CD4-positive, alpha-beta memory T cell (primary cell): Measurements from ENCODE around the gene PIK3R5. TPM values are rescaled to one million over a fixed set of nuclear protein-coding genes. Genes with fewer than 3 reads are reported as not detected.

Experiments used
- CTCF ChIA-PET: fragments of 350-600 bp; sonication (Branson Sonifier 250); formaldehyde crosslinking; loops from one replicate; lab custom pipeline; 2021; ENCODE audit warnings: inconsistent platforms; ENCODE audit not compliant: partially characterized antibody; lab: Charles Lee
- POLR2A ChIA-PET: fragments of 350-600 bp; sonication (Branson Sonifier 250); formaldehyde crosslinking; loops from one replicate; lab custom pipeline; 2021; ENCODE audit not compliant: partially characterized antibody; lab: Charles Lee
- DNase-seq, 5 donors: peaks; one replicate each; pipeline versions ENCODE4 v3.0.0 to v3.0.0-alpha.2; 2020 to 2022; ENCODE audit warnings: mixed read lengths in 1 of 5
- H3K27ac ChIP-seq: one replicate; pipeline ENCODE4 v1.7.0; 2013; ENCODE audit warnings: low read depth, low read length
- H3K27me3 ChIP-seq: 2 replicates; pipeline ENCODE4 v1.7.0; 2013; ENCODE audit warnings: mild to moderate bottlenecking, low read length, moderate library complexity; ENCODE audit not compliant: insufficient read depth
- H3K36me3 ChIP-seq: 2 replicates; pipeline ENCODE4 v1.7.0; 2013; ENCODE audit warnings: mild to moderate bottlenecking, low read length, moderate library complexity; ENCODE audit not compliant: insufficient read depth
- H3K4me1 ChIP-seq: 2 replicates; pipeline ENCODE4 v1.7.0; 2013; ENCODE audit warnings: mild to moderate bottlenecking, low read length, moderate library complexity; ENCODE audit not compliant: insufficient read depth
- H3K4me3 ChIP-seq, 2 donors: one replicate each; pipeline ENCODE4 v1.7.0; 2013; ENCODE audit warnings: low read length in 2 of 2, mild to moderate bottlenecking in 1 of 2
- H3K9me3 ChIP-seq, 2 donors: one replicate each; pipeline ENCODE4 v1.7.0; 2013; ENCODE audit warnings: low read length in 2 of 2, control low read depth in 1 of 2; ENCODE audit not compliant: control insufficient read depth in 1 of 2
- H3K27ac Mint-ChIP-seq, 7 donors: one replicate each; pipeline ENCODE4 v1.8.0; 2020 to 2021; ENCODE audit warnings: mixed read lengths in 7 of 7, mild to moderate bottlenecking in 6 of 7, inconsistent platforms in 3 of 7, moderate library complexity in 3 of 7
- H3K27me3 Mint-ChIP-seq, 2 donors: one replicate each; pipeline ENCODE4 v1.8.0; 2020 to 2021; ENCODE audit warnings: mixed read lengths in 2 of 2
- H3K36me3 Mint-ChIP-seq, 2 donors: one replicate each; pipeline ENCODE4 v1.8.0; 2020 to 2021; ENCODE audit warnings: mixed read lengths in 2 of 2, inconsistent platforms in 1 of 2, mild to moderate bottlenecking in 1 of 2
- H3K4me1 Mint-ChIP-seq, 4 donors: one replicate each; pipeline ENCODE4 v1.8.0; 2020 to 2021; ENCODE audit warnings: mixed read lengths in 4 of 4, mild to moderate bottlenecking in 1 of 4
- H3K4me3 Mint-ChIP-seq, 8 donors: one replicate each; pipeline ENCODE4 v1.8.0; 2020 to 2021; ENCODE audit warnings: mixed read lengths in 8 of 8, mild to moderate bottlenecking in 7 of 8, moderate library complexity in 6 of 8, inconsistent platforms in 3 of 8
- H3K9me3 Mint-ChIP-seq, 8 donors: one replicate each; pipeline ENCODE4 v1.8.0; 2020 to 2021; ENCODE audit warnings: mixed read lengths in 8 of 8, mild to moderate bottlenecking in 5 of 8, inconsistent platforms in 3 of 8, moderate library complexity in 1 of 8
- intact Hi-C: fragments of 100-400 bp; cut with micrococcal nuclease; formaldehyde crosslinking; loops from one replicate; pipeline ENCODE4 v1.15.1; 2023
- polyA plus RNA-seq, 2 donors: library from polyadenylated mRNA; unstranded; fragments of 300-500 nt; fragmentation: Illumina TruSeq; gene quantifications; one replicate each; pipeline ENCODE4 v1.2.3, GENCODE V29; 2021
- total RNA-seq, 2 experiments: library from RNA; stranded (reverse); gene quantifications; one replicate each; pipeline ENCODE4 v1.2.3, GENCODE V29; 2021

Gene PIK3R5
- total and polyA plus RNA-seq, 4 experiments from 2014 or later = 18.5 to 89.4 (median 73.6) TPM

- H3K4me3 Mint-ChIP-seq = peak overlapping the region in 3 of 8 donors; percentile 13 to 78 (median 71)
- intact Hi-C loops = no loop called here
- peaks cover 16% of the 10 kb centered on the region for H3K4me1 ChIP-seq
- H3K27ac Mint-ChIP-seq = peak overlapping the region in 2 of 7 donors; percentile 1 to 56
- POLR2A ChIA-PET = no interaction called here
- H3K4me3 ChIP-seq = no peak overlapping the region
- CTCF ChIA-PET = no interaction called here
- no peaks in the 10 kb centered on the region for H3K36me3 ChIP-seq
- peaks cover 11 to 18% (median 14%) of the 10 kb centered on the region in 4 donors for H3K4me1 Mint-ChIP-seq
- H3K9me3 ChIP-seq = no peaks in the 10 kb centered on the region
- H3K9me3 Mint-ChIP-seq = peaks cover 3 to 10% (median 7%) of the 10 kb centered on the region in 8 donors
- peaks cover 9 to 11% of the 10 kb centered on the region in 2 donors for H3K36me3 Mint-ChIP-seq
- DNase-seq = no peak
- no peaks in the 10 kb centered on the region for H3K27me3 Mint-ChIP-seq
- H3K27me3 ChIP-seq = no peaks in the 10 kb centered on the region
- no peak overlapping the region for H3K27ac ChIP-seq
Measured at GRCh38 chr17:8968503-8968902, 3.0 kb upstream of the PIK3R5 start.

- H3K27me3 Mint-ChIP-seq = no peaks in the 10 kb centered on the region
- DNase-seq = no peak
- H3K4me1 ChIP-seq = peaks cover 23% of the 10 kb centered on the region
- H3K9me3 ChIP-seq = no peaks in the 10 kb centered on the region
- CTCF ChIA-PET = no interaction called here
- peaks cover 13 to 15% of the 10 kb centered on the region in 2 donors for H3K36me3 Mint-ChIP-seq
- intact Hi-C loops = no loop called here
- no peaks in the 10 kb centered on the region for H3K36me3 ChIP-seq
- H3K27ac Mint-ChIP-seq = peak overlapping the region in 4 of 7 donors; percentile 11 to 76 (median 42)
- H3K4me3 Mint-ChIP-seq = peak overlapping the region in 7 of 8 donors; percentile 13 to 78 (median 38)
- POLR2A ChIA-PET = no interaction called here
- H3K27me3 ChIP-seq = no peaks in the 10 kb centered on the region
- peaks cover 3 to 10% (median 7%) of the 10 kb centered on the region in 8 donors for H3K9me3 Mint-ChIP-seq
- H3K4me1 Mint-ChIP-seq = peaks cover 18 to 24% (median 20%) of the 10 kb centered on the region in 4 donors
- no peak overlapping the region for H3K4me3 ChIP-seq
- no peak overlapping the region for H3K27ac ChIP-seq
Measured at GRCh38 chr17:8967861-8968260, 2.4 kb upstream of the PIK3R5 start.

- Histone ChIP-seq H3K27me3 (no peaks in the 10 kb centered on the region), H3K9me3 (no peaks in the 10 kb centered on the region), H3K4me3 (no peak overlapping the region), H3K4me1 (peaks cover 32% of the 10 kb centered on the region), H3K36me3 (no peaks in the 10 kb centered on the region), H3K27ac (no peak overlapping the region)
- Mint-ChIP-seq H3K27me3 (no peaks in the 10 kb centered on the region), H3K4me1 (peaks cover 26 to 33% (median 29%) of the 10 kb centered on the region in 4 donors), H3K36me3 (peaks cover 16 to 24% of the 10 kb centered on the region in 2 donors), H3K4me3 (peak overlapping the region; percentile 53 to 100 (median 89)), H3K9me3 (peaks cover 3 to 10% (median 7%) of the 10 kb centered on the region in 8 donors), H3K27ac (peak overlapping the region in 6 of 7 donors; percentile 37 to 92 (median 62))
- ChIA-PET CTCF (no interaction called here), POLR2A (no interaction called here)
- DNase-seq = no peak
- intact Hi-C loops = loop anchor here (1.0 kb wide), 1 partner anchor 221 kb away; no protein-coding TSS in a partner anchor
Measured at GRCh38 chr17:8966926-8967325, 1.4 kb upstream of the PIK3R5 start.

- intact Hi-C loops = loop anchor here (1.0 to 2.0 kb wide), 4 partner anchors 11 to 66 kb away; no protein-coding TSS in a partner anchor
- ChIA-PET POLR2A (interaction anchor here (0.8 to 16.7 kb wide), 9 partner anchors 10 to 528 kb away, joined by 3 to 509 read pairs (median 4); partner anchors contain the start of gene PIK3R6), CTCF (interaction anchor here (1.3 to 4.0 kb wide), 7 partner anchors 12 to 75 kb away, joined by 3 to 28 read pairs (median 12); no protein-coding TSS in a partner anchor)
- Mint-ChIP-seq H3K4me3 (peak overlapping the region; percentile 97 to 100 (median 98)), H3K4me1 (peaks cover 41 to 53% (median 46%) of the 10 kb centered on the region in 4 donors), H3K9me3 (peaks cover 1 to 10% (median 7%) of the 10 kb centered on the region in 8 donors), H3K27me3 (no peaks in the 10 kb centered on the region), H3K27ac (peak overlapping the region; percentile 92 to 100 (median 96)), H3K36me3 (peaks cover 30 to 38% of the 10 kb centered on the region in 2 donors)
- Histone ChIP-seq H3K27ac (peak overlapping the region; percentile 79), H3K36me3 (no peaks in the 10 kb centered on the region), H3K9me3 (no peaks in the 10 kb centered on the region), H3K4me3 (peak overlapping the region; percentile 74 to 99), H3K4me1 (peaks cover 52% of the 10 kb centered on the region), H3K27me3 (no peaks in the 10 kb centered on the region)
- peak; percentile 53 to 62 (median 53) for DNase-seq
Measured at GRCh38 chr17:8964801-8965393, 610 bp downstream of the PIK3R5 start.

GRCh38 chr17:8963647-8964258 is 1.8 kb downstream of the PIK3R5 start:
- Histone ChIP-seq H3K4me3 (peak overlapping the region; percentile 1 to 99), H3K27me3 (no peaks in the 10 kb centered on the region), H3K4me1 (peaks cover 63% of the 10 kb centered on the region), H3K9me3 (no peaks in the 10 kb centered on the region), H3K36me3 (no peaks in the 10 kb centered on the region), H3K27ac (peak overlapping the region; percentile 79)
- H3K27me3 Mint-ChIP-seq = no peaks in the 10 kb centered on the region
- peak overlapping the region; percentile 97 to 100 (median 98) for H3K4me3 Mint-ChIP-seq
- peaks cover 52 to 64% (median 57%) of the 10 kb centered on the region in 4 donors for H3K4me1 Mint-ChIP-seq
- POLR2A ChIA-PET = interaction anchor here (0.8 to 16.7 kb wide), 5 partner anchors 10 to 69 kb away, joined by 3 to 509 read pairs (median 3); no protein-coding TSS in a partner anchor
- peak in 1 of 5 donors; percentile 52 for DNase-seq
- CTCF ChIA-PET = interaction anchor here (0.9 to 4.0 kb wide), 7 partner anchors 11 to 74 kb away, joined by 3 to 28 read pairs (median 12); no protein-coding TSS in a partner anchor
- H3K9me3 Mint-ChIP-seq = peaks cover 1 to 10% (median 6%) of the 10 kb centered on the region in 8 donors
- peaks cover 42 to 50% of the 10 kb centered on the region in 2 donors for H3K36me3 Mint-ChIP-seq
- intact Hi-C loops = loop anchor here (2.0 kb wide), 2 partner anchors 13 to 23 kb away; no protein-coding TSS in a partner anchor
- peak overlapping the region; percentile 91 to 97 (median 93) for H3K27ac Mint-ChIP-seq

GRCh38 chr17:8963014-8963413 is 2.5 kb downstream of the PIK3R5 start:
- Histone ChIP-seq H3K4me1 (peaks cover 71% of the 10 kb centered on the region), H3K9me3 (no peaks in the 10 kb centered on the region), H3K27me3 (no peaks in the 10 kb centered on the region), H3K36me3 (no peaks in the 10 kb centered on the region), H3K27ac (no peak overlapping the region), H3K4me3 (peak overlapping the region in 1 of 2 donors; percentile 1)
- Mint-ChIP-seq H3K36me3 (peaks cover 43 to 57% of the 10 kb centered on the region in 2 donors), H3K4me1 (peaks cover 59 to 71% (median 64%) of the 10 kb centered on the region in 4 donors), H3K27ac (peak overlapping the region; percentile 91 to 97 (median 93)), H3K9me3 (peaks cover 0 to 5% (median 1%) of the 10 kb centered on the region in 8 donors), H3K27me3 (no peaks in the 10 kb centered on the region), H3K4me3 (peak overlapping the region; percentile 97 to 100 (median 98))
- POLR2A ChIA-PET = interaction anchor here (1.0 to 16.7 kb wide), 3 partner anchors 17 to 63 kb away, joined by 3 to 509 read pairs (median 89); no protein-coding TSS in a partner anchor
- DNase-seq = no peak
- CTCF ChIA-PET = interaction anchor here (1.9 to 4.0 kb wide), 5 partner anchors 10 to 68 kb away, joined by 11 to 28 read pairs (median 14); no protein-coding TSS in a partner anchor
- intact Hi-C loops = no loop called here
